HG03378 (cell line): ENCODE results near the gene CASP8AP2.
"Not testable (repeated sequence)": the region's sequence is repeated elsewhere in the genome, so short reads cannot be mapped to it uniquely, and the experiment has no call there.

Experiments used
- ATAC-seq: cut with Tn5 transposase; IDR thresholded peaks from one replicate; pipeline ENCODE4 v1.9.1; 2021; ENCODE audit warnings: mild to moderate bottlenecking, moderate library complexity; ENCODE audit not compliant: unreplicated experiment

CASP8AP2 gene

DNA sequence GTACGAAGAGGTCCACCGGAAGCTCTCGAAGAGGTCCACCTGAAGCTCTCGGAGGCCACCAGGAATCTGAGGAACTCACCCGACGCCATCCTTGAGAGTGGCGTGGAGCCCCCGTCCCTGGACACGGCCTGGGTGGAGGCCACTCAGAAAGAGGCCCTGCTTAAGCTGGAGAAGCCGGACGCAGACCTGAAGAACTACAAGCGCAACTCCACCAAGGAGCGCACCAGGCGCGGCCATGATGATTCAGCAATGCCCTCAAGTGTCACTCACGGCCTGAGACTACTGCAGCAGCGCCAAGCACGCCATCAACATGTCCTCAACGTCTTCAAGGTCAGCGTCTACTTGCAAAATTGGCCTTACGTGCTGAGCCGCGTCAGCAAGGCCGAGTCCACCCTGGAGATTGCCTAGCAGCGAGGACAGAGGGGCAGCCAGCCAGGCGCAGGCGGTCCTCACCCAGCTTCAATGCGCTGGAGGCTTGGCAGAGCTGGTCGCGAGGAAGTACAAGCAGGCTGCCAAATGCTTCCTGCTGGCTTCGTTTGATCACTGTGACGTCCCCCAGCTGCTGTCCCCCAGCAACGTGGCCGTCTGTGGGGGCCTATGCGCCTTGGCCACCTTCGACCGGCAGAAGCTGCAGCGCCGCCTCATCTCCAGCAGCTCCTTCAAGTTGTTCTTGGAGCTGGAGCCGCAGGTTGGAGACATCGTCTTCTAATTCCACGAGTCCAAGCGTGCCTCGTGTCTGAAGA, 56.9 kb downstream of the CASP8AP2 start:
- ATAC-seq: no peak

DNA sequence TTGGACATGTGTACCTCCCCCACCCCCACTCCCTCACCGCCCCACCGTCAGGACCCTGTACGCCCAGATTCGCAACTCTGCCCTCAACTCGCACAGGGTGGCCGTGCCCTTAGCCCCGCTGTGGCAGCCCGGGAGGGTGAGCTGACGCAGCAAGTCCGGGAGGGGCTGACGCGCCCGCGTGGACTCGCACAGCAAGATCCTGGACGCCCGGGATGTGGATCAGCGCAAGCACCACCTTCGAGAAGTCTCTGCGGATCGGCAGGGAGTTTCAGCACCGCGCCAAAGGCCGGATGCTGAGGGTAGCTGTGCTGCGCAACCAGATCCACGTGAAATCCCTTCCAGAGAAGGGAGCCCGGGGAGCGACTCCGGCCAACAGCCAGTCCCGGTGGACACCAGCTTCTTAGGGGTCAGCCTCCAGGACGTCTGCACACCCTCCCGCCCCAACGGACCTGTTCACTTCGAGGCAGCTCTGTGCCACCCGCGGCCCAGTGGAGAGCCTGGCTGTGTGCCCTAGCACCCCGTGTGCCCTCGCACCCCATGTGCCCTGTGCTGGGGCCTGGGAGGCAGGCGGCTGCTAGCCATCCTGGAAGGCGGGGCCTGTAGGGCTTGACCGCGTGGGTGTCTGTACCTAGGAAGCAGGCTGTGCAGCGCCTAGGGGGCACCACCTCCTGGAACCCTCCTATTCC, 57.9 kb downstream of the CASP8AP2 start:
- ATAC-seq: no peak

DNA sequence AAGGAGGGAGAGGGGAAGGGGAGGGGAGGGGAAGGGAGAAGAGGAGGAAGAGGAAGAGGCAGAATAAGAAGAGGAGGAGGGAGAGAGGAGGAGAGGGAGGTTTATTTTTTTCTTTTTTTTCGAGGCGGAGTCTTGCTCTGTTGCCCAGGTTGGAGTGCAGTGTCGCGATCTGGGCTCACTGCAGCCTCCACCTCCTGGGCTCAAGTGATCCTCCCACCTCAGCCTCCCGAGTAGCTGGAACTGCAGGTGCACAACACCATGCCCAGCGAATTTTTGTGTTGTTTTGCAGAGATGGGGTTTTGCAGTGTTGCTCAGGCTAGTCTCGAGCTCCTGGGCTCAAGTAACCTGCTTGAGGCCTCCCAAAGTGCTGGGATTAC, 58.4 kb downstream of the CASP8AP2 start:
- ATAC-seq: no peak

DNA sequence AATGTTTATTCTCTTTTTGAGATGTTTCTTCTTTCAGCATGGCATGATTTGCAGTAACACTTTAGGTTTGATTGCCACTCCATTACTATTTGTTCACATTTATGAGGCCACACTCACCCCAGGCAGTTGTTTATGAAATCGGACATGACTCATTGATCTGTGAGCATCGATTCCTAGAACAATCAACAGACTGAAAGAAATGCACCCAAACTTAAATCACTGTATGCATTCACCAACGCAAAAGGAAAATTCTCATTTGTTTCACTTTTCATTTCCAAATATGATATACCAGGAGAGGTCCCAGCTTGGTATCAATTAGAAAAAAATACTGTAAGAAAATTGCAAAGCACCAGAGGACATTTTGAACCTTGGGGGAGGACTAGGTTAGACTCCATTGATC, 59.2 kb downstream of the CASP8AP2 start:
- no peak for ATAC-seq

DNA sequence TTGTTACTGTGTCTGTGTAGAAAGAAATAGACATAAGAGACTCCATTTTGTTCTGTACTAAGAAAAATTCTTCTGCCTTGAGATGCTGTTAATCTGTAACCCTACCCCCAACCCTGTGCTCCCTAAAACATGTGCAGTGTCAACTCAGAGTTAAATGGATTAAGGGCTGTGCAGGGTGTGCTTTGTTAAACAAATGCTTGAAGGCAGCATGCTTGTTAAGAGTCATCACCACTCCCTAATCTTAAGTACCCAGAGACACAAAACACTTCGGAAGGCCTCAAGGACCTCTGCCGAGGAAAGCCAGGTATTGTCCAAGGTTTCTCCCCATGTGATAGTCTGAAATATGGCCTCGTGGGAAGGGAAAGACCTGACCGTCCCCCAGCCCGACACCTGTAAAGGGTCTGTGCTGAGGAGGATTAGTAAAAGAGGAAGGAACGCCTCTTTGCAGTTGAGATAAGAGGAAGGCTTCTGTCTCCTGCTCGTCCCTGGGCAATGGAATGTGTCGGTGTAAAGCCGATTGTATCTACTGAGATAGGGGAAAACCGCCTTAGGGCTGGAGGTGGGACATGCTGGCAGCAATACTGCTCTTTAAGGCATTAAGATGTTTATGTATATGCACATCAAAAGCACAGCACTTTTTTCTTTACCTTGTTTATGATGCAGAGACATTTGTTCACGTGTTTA, 61.3 kb downstream of the CASP8AP2 start:
- ATAC-seq: not testable (repeated sequence)

DNA sequence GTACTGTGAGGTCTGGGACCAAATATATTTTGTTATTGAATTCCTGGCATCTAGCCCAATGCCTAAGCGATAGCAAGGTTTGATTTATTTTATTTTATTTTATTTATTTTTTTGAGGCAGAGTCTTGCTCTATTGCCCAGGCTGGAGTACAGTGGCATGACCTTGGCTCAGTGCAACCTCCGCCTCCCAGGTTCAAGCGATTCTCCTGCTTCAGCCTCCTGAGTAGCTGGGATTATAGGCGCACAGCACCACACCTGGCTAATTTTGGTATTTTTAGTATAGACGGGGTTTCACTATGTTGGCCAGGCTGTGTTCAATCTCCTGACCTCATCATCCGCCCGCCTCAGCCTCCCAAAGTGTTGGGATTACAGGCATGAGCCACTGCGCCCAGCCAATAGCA, 62.9 kb downstream of the CASP8AP2 start:
- not testable (repeated sequence) for ATAC-seq

DNA sequence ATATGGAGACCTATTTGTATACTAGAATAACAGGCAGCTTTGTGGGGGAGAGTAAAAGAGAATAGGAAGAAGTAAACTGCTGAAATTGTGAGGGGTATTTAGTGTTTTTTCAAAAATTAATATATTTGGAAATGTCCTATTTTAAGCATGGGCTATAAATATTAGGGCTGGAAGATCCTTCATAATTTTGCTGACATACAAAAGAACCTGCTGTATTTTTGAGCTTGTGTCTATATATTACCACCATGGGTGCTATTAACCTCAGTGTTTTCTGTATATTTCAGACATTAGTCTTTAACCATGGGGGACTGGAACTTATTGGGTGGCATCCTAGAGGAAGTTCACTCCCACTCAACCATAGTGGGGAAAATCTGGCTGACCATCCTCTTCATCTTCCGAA, 64.5 kb downstream of the CASP8AP2 start, which contains the start of gene GJA10:
GJA10 (plus strand) TSS at position 301 of the 400 bp plus-strand sequence; CDS start at position 301, 0 bp downstream.
- ATAC-seq: no peak

DNA sequence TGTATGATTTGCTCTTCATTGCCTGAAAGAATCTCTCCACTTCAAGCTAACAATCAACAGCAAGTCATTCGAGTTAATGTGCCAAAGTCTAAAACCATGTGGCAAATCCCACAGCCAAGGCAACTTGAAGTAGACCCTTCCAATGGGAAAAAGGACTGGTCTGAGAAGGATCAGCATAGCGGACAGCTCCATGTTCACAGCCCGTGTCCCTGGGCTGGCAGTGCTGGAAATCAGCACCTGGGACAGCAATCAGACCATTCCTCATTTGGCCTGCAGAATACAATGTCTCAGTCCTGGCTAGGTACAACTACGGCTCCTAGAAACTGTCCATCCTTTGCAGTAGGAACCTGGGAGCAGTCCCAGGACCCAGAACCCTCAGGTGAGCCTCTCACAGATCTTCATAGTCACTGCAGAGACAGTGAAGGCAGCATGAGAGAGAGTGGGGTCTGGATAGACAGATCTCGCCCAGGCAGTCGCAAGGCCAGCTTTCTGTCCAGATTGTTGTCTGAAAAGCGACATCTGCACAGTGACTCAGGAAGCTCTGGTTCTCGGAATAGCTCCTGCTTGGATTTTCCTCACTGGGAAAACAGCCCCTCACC, 65.7 kb downstream of the CASP8AP2 start:
- no peak for ATAC-seq

DNA sequence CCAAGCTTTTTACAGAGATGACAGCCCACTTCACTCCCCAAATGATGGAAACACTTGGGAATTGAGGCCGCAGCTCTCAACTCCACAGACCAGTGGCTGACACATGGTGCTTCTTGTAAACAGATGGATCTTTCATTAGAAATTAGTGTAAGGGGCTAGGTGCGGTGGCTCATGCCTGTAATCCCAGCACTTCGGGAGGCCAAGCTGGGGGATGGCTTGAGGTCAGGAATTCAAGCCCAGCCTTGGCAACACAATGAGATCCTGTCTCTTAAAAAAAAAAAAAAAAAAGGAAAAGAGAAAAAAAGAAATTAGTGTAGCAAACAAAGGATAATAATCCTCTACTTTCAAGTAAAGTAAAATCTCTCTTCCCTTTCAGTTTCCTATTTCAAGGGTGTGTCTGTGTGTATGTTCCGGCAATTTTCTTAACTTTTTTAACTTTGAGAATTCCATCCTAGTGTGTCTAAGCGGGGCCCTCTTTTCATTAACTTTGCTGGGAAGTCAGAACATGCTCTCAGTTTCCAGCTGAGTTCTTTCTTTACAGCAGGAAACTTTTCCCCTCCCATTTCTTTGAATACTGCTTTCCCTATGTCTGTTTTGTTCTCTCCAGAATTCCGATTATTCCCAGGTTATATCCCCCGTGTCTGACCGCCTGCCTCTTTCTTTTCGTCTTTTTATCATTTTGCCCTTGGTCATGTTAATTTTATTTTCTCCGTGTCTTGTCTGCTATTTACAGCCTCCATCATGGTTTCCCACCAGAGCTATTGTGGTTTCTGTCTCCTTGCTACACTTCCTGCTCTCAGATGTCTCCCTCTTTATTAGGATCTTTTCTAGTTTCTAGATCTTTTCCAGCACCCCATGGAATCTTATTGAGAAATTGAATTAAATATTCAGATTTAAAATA, 80.6 kb downstream of the CASP8AP2 start:
- ATAC-seq: not testable (repeated sequence)

DNA sequence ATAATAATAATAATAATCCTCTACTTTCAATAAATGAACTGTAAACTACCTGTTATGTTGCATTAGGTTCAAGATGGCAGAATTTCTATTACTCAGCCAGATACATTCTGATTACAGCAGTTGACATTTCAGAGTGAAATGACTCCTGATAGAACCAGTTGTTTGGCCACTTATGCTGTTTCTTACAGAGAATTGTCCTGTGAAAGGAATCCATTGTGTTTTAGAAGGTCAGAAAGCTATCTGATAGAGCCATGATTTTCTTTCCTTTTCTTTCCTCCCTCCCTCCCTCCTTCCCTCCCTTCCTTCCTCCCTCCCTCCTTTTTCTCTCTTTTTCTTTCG, 81.2 kb downstream of the CASP8AP2 start:
- ATAC-seq: no peak

DNA sequence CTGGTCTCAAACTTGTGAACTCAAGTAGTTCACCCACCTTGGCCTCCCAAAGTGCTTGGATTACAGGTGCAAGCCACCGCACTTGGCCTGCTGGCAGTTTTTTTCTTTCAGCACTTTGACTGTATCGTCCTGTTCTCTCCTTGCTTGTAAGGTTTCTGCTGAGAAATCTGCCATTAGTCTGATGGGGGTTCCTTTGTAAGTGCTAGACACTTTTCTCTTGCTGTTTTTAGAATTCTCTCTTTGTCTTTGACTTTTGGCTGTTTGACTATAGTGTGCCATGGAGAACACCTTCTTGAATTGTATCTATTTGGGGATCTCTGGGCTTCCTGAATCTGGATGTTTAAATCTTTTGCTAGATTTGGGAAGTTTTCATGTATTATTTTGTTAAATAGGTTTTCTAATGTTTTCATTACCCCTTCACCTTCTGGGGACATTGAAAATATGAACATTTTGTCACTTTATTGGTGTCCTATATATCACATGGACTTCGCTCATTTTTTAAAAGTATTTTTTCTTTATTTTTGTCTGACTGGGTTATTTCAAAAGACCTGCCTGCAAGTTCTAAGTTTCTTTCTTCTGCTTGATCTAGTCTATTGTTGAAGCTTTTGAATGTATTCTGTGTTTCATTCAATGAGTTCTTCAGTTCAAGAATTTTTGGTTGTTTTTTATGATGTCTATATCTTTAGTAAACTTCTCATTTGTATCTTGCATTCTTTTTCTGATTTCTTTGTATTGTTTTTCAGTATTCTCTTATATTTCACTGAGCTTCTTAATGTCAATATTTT, 86.6 kb downstream of the CASP8AP2 start:
- ATAC-seq: no peak

DNA sequence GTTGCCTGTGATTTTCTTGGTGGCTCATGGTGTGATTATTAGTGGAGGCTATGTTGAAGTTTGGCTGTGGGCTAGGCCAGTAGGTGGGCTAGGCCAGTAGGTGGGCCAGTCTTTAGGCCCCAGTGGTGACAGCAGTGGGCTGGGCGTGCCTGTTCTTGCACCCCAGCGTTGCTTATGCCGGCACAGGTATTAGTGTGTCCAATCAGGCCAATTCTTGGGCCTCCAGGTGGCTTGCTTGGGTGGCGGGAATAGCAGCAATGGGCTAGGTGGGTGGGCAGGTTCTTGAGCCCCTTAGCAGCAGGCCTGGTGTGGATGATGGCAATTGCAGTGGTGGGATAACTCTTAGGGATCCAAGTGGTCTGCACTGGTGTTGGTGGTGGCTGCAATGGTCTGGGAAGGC, 87.5 kb downstream of the CASP8AP2 start:
- no peak for ATAC-seq

DNA sequence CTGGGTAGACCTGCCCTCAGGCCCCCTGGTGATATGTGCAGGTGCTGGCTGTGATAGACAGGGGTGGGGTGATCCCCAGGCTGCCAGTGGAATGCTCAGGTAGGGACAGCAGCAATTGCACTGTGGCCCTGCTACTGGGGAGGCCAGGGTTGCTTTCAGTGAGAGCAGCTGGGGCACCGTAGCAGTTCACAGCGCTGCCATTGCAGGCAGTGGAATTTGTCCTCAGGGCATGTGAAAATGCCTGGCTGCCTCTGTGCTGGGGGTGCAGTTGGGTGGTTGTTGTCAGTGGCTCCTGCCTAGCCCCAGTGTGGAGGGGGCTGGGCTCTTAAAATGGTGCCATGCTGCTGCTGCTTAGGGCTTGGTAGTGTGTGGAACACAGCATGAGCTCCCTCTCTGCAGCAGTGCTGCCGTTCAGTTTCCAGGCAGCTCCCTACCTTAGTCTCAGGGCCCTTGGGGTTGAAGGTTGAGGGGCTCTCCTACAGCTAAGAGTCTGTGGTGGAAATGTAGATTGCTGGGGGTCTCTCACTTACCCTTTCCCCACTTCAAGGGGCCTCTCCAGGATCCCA, 88.2 kb downstream of the CASP8AP2 start:
- ATAC-seq: no peak
